ENCODE results near the gene TBCK. TPM values are rescaled to one million over a fixed set of nuclear protein-coding genes. Genes with fewer than 3 reads are reported as not detected.

The TBCK gene
- total and polyA plus RNA-seq, 2 donors (not counting 1 experiment from before 2014, with no cell fraction given) = 17.5 to 86.1 TPM

- no peak overlapping the region for H3K27ac Mint-ChIP-seq
- Histone ChIP-seq H3K36me3 (replicated peaks in 1 of 2; ENCODE audit: control extremely low read depth in 1 of 2, control insufficient read depth in 1 of 2, extremely low read depth in 1 of 2, insufficient read depth in 2 of 2, low read length in 1 of 2) (peaks cover 16 to 65% of the 10 kb centered on the region in 2 experiments), H3K9me3 (ENCODE audit: control extremely low read depth in 1 of 3, control insufficient read depth in 2 of 3, insufficient read depth in 1 of 3, low read length in 2 of 3) (peaks cover 2 to 9% (median 6%) of the 10 kb centered on the region in 3 donors), H3K27me3 (replicated peaks in 1 of 4; ENCODE audit: control extremely low read depth in 1 of 4, control insufficient read depth in 3 of 4, insufficient read depth in 4 of 4, low read length in 3 of 4) (no peaks in the 10 kb centered on the region), H3K4me3 (ENCODE audit: control extremely low read depth in 1 of 5, extremely low read depth in 1 of 5, insufficient read depth in 1 of 5, low read depth in 2 of 5, low read length in 4 of 5) (no peak overlapping the region), H3K9ac (ENCODE audit: low read length) (no peak overlapping the region), H3K4me1 (ENCODE audit: control insufficient read depth in 2 of 2, insufficient read depth in 2 of 2, low read length in 2 of 2) (peaks cover 0 to 7% of the 10 kb centered on the region in 2 donors), H4K20me1 (ENCODE audit: control insufficient read depth, insufficient read depth, low read length, poor library complexity, severe bottlenecking) (peaks cover 13% of the 10 kb centered on the region), H3K27ac (ENCODE audit: low read length in 2 of 2) (no peak overlapping the region), H2AFZ (ENCODE audit: insufficient read depth, low read depth, low read length, poor library complexity, severe bottlenecking) (no peak overlapping the region), H3K4me2 (replicated peaks; ENCODE audit: low read depth, low read length, poor library complexity, severe bottlenecking) (no peak overlapping the region), H3K79me2 (ENCODE audit: control insufficient read depth, insufficient read depth, low read length) (peaks cover 39% of the 10 kb centered on the region)
- H3K4me1 Mint-ChIP-seq = peaks cover 27% of the 10 kb centered on the region
- 100% methylated on average over 1 of the region's 4 CpGs for WGBS (ENCODE audit: insufficient coverage)
- intact Hi-C loops (cut with micrococcal nuclease) = no loop called here
- H3K4me3 Mint-ChIP-seq = no peak overlapping the region
- H3K27me3 Mint-ChIP-seq = no peaks in the 10 kb centered on the region
- DNase-seq (no peak), ATAC-seq (ENCODE audit: low read depth) (no peak)
- TF ChIP-seq, protein P1, sequence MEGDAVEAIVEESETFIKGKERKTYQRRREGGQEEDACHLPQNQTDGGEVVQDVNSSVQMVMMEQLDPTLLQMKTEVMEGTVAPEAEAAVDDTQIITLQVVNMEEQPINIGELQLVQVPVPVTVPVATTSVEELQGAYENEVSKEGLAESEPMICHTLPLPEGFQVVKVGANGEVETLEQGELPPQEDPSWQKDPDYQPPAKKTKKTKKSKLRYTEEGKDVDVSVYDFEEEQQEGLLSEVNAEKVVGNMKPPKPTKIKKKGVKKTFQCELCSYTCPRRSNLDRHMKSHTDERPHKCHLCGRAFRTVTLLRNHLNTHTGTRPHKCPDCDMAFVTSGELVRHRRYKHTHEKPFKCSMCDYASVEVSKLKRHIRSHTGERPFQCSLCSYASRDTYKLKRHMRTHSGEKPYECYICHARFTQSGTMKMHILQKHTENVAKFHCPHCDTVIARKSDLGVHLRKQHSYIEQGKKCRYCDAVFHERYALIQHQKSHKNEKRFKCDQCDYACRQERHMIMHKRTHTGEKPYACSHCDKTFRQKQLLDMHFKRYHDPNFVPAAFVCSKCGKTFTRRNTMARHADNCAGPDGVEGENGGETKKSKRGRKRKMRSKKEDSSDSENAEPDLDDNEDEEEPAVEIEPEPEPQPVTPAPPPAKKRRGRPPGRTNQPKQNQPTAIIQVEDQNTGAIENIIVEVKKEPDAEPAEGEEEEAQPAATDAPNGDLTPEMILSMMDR (IDR thresholded peaks at IDR 0.05) = no peak
- TF ChIP-seq EZH2 (IDR thresholded peaks at IDR 0.05; ENCODE audit: borderline replicate concordance, insufficient read depth, low read depth, low read length, poor library complexity, severe bottlenecking) = no peak
- peaks cover 14% of the 10 kb centered on the region for H3K9me3 Mint-ChIP-seq (ENCODE audit: insufficient read depth)
- ChIA-PET POLR2A (no interaction called here), CTCF (no interaction called here)
These were observed 23.4 kb upstream of the TBCK start for GRCh38 chr4:106339431-106339830.

DNA sequence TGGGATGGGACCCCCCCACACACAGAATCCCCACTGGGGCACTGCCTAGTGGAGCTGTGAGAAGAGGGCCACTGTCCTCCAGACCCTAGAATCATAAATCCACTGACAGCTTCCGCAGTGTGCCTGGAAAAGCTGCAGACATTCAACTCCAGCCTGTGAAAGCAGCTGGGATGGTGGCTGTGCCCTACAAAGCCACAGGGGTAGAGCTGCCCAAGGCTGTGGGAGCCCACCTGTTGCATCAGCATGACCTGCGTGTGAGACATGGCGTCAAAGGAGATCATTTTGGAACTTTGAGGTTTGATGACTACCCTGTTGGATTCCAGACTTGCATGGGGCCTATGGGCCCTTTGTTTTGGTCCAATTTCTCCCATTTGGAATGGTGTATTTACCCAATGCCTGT, 22.7 kb upstream of the TBCK start:
- peaks cover 14% of the 10 kb centered on the region for H3K9me3 Mint-ChIP-seq (ENCODE audit: insufficient read depth)
- no peaks in the 10 kb centered on the region for H3K27me3 ChIP-seq (replicated peaks in 1 of 4; ENCODE audit: control extremely low read depth in 1 of 4, control insufficient read depth in 3 of 4, insufficient read depth in 4 of 4, low read length in 3 of 4)
- H3K4me1 Mint-ChIP-seq = peaks cover 27% of the 10 kb centered on the region
- H3K9ac ChIP-seq (ENCODE audit: low read length) = no peak overlapping the region
- ChIA-PET CTCF (no interaction called here), POLR2A (no interaction called here)
- TF ChIP-seq EZH2 (IDR thresholded peaks at IDR 0.05; ENCODE audit: borderline replicate concordance, insufficient read depth, low read depth, low read length, poor library complexity, severe bottlenecking) = no peak
- TF ChIP-seq, protein P1 (IDR thresholded peaks at IDR 0.05) = no peak
- intact Hi-C loops (cut with micrococcal nuclease) = no loop called here
- DNase-seq = no peak
- H3K27me3 Mint-ChIP-seq = no peaks in the 10 kb centered on the region
- peaks cover 13 to 63% of the 10 kb centered on the region in 2 experiments for H3K36me3 ChIP-seq (replicated peaks in 1 of 2; ENCODE audit: control extremely low read depth in 1 of 2, control insufficient read depth in 1 of 2, extremely low read depth in 1 of 2, insufficient read depth in 2 of 2, low read length in 1 of 2)
- H3K9me3 ChIP-seq (ENCODE audit: control extremely low read depth in 1 of 3, control insufficient read depth in 2 of 3, insufficient read depth in 1 of 3, low read length in 2 of 3) = peaks cover 2 to 9% (median 6%) of the 10 kb centered on the region in 3 donors
- 97% methylated on average over 3 of the region's 3 CpGs for WGBS (ENCODE audit: insufficient coverage)
- peak overlapping the region; percentile 8 for H3K27ac Mint-ChIP-seq
- H3K79me2 ChIP-seq (ENCODE audit: control insufficient read depth, insufficient read depth, low read length) = peaks cover 35% of the 10 kb centered on the region
- ATAC-seq (ENCODE audit: low read depth) = no peak
- H3K4me3 ChIP-seq (ENCODE audit: control extremely low read depth in 1 of 5, extremely low read depth in 1 of 5, insufficient read depth in 1 of 5, low read depth in 2 of 5, low read length in 4 of 5) = no peak overlapping the region
- H3K27ac ChIP-seq (ENCODE audit: low read length in 2 of 2) = no peak overlapping the region
- peaks cover 7% of the 10 kb centered on the region for H4K20me1 ChIP-seq (ENCODE audit: control insufficient read depth, insufficient read depth, low read length, poor library complexity, severe bottlenecking)
- H2AFZ ChIP-seq (ENCODE audit: insufficient read depth, low read depth, low read length, poor library complexity, severe bottlenecking) = no peak overlapping the region
- no peak overlapping the region for H3K4me3 Mint-ChIP-seq
- peaks cover 0 to 7% of the 10 kb centered on the region in 2 donors for H3K4me1 ChIP-seq (ENCODE audit: control insufficient read depth in 2 of 2, insufficient read depth in 2 of 2, low read length in 2 of 2)
- no peak overlapping the region for H3K4me2 ChIP-seq (replicated peaks; ENCODE audit: low read depth, low read length, poor library complexity, severe bottlenecking)

Measured in B cell (primary cell).